Inflammatory macrophage (primary cell): ENCODE results near the gene C11orf52.

ENCODE experiments used
- DNase-seq, 2 donors: peaks; one replicate each; pipeline ENCODE4 v3.0.0-alpha.2; 2020 to 2022

Gene C11orf52

DNA sequence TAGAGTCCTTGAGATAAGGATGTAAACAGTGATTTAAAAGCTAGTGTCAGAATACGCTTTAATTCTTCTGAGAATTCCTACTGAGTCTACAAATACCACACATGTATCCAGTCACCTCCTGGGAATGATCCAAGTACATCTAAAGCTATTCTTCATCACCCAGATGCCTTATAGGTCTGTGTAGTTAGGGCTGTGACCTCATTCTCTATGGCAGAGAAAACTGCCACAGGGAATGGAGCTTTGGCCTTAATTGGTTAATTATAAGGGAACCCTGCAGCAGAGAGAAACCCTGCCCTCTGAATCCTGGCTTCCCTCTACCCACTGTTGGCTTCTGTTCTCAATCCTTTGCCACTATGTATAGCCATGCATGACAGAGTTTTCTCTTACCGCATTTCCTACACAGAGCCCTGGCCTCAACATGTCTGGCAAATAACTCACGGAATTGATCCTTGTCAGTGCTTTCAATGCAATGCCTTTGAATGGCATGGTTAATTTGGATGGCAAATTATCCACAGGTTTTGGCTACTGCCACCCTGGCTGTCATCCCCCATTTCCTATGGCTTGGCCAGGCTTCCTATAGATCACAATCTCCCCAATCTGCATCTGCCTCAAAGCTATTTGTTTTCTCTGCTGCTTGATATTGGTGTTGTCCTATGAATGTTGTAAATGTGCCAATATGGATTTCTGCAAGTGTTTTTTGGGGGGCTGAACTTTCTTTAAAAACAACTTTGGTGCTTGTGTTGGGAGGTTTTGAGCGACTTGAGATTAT is 21.3 kb downstream of the C11orf52 start:
- DNase-seq, result no peak

GRCh38 chr11:111941963-111942362 is 23.2 kb downstream of the C11orf52 start:
- DNase-seq, result no peak

DNA sequence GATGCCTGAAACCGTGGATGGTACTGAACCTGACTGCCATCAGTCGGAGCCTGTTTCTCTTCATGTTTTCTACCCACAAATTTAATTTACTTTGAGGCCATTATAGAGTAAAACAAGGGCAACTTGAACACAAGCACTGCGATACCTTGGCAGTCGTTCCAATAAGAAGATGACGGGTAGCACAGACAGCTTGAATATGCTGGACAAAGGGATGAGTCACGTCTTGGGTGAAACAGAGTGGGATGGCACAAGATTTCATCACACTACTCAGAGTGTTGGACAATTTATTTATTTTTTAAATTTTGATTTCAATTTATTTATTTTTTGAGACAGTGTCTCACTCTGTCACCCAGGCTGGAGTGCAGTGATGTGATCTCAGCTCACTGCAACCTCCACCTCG is 24.1 kb downstream of the C11orf52 start:
- peak in 1 of 2 donors; percentile 32 for DNase-seq

- no peak for DNase-seq
These were observed 25.4 kb downstream of the C11orf52 start for GRCh38 chr11:111944139-111944538.

GRCh38 chr11:111944651-111945051 is 25.9 kb downstream of the C11orf52 start:
- DNase-seq, result peak in 1 of 2 donors; percentile 28

DNA sequence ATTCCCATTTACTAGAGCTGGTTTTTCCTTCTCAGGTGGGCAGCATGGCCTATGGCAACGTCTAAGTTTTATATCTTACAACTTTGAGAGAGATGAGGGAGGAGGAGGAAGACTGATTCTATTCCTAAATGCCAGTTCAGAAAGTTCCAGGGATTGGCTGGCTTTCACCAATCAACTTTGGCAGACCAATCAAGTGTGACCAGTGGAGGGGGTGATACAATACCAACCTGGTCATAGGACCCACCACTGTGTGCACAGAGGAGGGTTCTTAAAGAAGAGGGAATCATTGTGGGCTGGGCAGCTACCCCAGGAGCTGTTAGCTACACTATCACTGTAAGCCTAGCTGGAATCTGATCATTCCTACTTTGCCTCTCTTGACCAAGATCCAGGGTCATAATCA is 26.5 kb downstream of the C11orf52 start:
- DNase-seq, result no peak

DNA sequence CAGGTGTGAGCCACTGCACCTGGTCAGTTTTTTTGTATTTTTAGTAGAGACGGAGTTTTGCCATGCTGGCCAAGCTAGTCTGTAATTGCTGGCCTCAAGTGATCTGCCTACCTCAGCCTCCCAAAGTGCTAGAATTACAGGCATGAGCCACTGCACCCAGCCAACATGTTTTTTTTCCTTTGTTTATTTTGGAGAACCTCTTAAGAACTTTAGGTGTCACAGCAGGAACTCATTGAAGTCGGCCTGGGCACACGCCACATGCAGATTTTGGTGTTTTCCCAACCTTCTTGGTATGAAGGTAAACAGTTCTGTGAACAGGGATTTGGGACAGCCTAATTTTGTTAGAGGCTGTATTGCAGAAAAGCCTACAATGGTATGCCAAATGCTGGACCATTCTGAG is 27.8 kb downstream of the C11orf52 start:
- DNase-seq, result no peak

DNA sequence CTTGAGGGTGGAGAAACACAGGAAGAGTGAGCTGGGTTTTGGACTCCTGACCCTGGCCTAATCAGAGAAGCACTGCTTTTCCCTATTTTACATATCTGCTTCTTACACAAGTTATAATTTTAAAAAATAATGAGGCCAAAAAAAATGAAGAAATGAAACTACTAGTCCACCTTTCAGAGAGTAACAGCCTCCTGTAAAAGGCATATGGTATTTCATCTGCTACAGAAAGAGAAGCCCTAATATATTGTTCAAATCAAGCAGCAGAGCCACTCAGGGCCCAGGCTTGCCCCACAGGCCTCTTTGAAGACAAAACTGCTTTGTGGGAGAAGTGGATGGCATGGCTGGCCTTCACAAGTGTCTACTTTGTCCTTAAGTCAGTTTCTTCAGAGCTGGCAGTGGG is 28.4 kb downstream of the C11orf52 start:
- DNase-seq, result no peak

DNA sequence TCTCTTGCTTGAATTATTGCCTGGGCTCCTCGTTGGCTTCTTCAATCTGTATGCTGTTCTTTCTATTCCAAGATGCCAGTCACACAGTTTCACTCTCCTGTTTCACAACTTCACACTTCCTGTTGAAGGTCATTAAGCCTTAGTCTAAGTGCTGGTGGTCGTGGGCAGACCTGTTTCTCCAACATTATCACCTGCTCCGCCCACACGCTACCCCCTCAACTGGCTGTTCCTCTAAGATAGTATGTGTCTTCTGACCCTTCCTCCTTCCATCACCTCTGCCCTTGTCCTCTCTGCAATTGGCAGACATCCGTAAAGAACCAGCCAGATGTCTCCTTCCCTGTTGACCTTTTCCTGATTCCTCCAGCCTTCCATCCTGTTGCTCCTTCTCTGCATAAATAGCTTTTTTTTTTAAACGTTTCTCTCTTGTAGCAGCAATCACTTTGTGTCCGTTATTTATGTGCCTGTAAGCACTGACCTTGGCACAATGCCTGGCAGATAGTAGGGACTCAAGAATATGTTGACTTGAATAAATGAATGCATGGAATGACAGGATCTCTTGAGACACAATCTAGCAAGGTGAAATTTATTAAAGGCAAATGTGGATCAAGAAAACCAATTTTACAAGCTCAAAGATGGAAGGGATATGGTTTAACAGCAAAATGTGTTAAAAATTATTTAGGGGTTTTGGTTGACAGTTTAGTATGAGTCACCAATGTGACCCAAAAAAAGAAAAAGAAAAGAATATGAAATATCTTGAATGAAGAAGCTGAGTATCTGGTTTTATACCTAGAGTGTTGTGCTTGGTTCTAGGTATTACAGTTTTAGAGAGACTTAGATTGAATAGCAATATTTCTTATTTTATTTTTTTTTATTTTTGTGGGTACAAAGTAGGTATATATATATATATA is 31.1 kb downstream of the C11orf52 start:
- DNase-seq, result peak; percentile 24 to 50

DNA sequence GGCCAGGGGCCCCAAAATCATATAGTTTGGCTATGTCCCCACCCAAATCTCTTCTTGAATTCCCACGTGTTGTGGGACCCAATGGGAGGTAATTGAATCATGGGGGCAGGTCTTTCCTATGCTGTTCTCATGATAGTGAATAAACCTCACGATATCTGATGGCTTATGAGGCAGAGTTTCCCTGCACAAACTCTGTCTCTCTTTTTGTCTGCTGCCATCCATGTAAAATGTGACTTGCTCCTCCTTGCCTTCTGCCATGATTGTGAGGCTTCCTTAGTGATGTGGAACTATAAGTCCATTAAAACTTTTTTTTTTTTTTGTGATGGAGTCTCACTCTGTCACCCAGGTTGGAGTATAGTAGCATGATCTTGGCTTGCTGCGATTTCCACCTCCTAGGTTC is 32.9 kb downstream of the C11orf52 start:
- no peak for DNase-seq

DNA sequence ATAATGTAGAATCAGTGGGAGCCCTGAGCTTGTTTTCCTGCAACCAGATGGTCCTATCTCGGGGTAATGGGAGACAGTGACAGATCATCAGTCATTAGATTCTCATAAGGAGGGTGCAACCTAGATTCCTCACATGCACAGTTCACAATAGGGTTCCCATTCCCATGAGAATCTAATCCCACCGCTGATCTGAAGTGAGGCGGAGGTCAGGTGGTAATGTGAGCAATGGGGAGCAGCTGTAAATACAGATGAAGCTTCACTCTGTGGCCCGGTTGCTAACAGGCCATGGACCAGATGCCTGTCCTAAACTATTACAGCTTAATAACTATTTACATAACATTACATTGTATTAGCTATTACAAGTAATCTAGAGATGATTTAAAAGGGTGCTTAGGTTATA is 35.4 kb downstream of the C11orf52 start:
- no peak for DNase-seq

DNA sequence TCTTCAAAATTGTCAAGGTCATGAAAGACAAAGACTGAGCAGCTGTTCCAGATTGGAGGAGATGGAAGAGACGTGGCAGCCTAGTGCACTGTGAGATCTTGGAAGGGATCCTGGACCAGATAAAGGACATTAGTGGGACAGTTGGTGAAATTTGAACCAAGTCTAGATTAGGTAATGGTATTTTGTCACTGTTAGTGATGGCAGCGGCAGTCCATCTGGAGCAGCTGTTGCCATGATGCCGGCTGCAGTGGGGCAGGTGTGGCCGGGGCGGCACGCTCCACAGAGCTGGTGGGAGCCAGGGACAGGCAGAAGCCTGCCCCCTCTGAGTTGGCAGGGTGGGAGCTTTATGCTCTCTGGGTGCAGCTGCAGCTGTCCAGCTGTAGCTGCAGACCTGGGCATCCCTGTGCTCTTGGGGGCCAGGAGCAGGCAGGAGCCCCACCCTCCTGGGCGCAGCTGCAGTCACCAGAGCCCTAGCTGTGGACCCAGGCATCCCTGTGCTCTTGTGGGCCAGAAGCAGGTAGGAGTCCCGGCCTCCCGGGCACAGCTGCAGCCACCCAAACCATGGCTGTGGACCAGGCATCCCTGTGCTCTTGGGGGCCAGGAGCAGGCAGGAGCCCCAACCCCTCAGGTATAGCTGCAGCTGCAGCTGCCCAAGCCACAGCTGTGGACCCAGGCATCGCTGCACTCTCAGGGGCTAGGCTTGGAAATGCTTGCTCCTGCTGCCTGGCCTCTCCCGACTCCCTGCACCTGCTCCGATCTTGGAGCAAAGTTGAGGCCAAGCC is 39.1 kb downstream of the C11orf52 start:
- no peak for DNase-seq

DNA sequence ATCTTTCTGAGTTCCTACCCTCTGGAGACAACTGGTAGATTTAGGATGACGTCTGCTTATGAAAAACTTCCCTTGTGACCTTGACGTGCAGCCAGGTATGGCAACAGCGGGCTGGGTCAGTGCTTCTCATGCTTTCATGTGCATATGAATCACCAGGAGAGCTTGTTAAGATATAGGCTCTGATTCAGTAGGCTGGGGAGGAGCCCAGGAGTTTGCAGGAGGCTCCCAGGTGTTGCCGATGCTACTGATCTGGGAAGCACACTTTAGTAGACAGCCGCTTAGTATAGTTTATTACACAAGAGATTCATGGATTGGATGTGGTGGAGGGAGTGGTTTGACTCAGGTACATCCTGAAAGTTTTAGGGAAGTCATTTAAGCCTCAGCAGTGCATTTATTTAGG is 42.2 kb downstream of the C11orf52 start:
- DNase-seq, result no peak

DNA sequence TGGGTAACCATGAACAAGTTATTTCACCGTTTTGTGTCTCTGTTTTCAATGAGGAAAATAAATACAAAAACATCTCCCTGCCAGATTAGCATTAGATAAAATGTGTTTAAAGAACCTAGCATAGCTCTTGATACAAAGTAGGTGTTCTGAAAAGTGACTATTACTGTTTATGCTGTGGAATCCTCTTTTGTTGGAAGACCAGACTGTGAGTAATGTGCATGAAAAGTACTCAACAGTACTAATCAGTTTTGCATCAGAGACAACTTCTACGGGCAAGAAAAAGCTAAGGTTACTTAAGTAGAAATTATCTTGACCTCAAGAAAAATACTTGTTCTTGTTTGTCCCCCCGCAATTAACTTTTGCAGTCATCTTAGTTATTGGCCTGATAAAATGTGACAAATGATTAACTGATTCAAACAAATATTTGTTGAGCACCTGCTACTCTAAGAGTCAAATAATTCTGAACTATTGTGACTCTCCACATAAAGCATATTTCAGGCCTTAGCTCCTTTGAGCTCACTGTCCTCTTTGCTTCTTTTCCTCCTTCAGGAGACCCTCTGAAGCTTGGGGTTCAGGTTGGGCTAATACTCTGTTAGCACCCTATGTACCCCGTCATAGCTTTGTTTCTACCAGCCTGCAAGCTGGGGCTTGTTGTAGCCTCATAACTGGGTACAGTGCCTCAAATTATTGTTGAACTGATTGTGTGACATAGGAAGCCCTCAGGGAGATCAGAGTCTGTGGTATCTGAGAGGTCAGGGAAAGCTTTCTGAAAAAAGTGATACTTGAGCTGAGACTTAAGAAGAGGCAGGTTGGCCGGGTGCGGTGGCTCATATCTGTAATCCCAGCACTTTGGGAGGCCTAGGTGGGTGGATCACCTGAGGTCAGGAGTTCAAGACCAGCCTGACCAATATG is 42.9 kb downstream of the C11orf52 start:
- DNase-seq, result no peak

GRCh38 chr11:111963931-111964340 is 45.2 kb downstream of the C11orf52 start:
- no peak for DNase-seq

DNA sequence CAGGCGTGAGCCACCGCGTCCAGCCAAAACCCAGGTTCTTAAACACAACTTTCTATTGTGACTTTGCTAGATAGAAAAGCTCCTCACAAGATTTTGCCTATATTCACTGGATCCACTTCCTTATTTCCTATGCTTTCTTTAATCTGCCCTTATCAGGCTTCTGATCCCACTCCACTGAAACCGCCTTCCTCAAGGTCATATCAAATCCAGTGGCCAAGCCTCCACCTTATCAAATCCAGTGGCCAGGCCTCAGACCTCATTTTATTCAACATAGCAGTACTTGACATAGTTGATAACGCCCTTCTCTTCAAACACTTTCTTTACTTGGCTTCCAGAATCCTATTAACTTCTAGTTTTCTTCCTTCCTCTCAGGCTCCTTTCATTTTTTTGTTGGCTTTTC is 48.0 kb downstream of the C11orf52 start:
- no peak for DNase-seq

GRCh38 chr11:111967649-111968048 is 48.9 kb downstream of the C11orf52 start:
- no peak for DNase-seq

GRCh38 chr11:111969344-111969743 is 50.6 kb downstream of the C11orf52 start:
- DNase-seq, result no peak

- no peak for DNase-seq
These were observed 55.7 kb downstream of the C11orf52 start for GRCh38 chr11:111974446-111974845.

- DNase-seq, result peak in 1 of 2 donors; percentile 33
These were observed 56.5 kb downstream of the C11orf52 start for GRCh38 chr11:111975076-111975806.

GRCh38 chr11:111976119-111976766 is 57.5 kb downstream of the C11orf52 start:
- DNase-seq, result no peak
